ENCODE data around the gene PCK2.
A peak's percentile ranks its signal among the peaks of the same experiment; 100 is the strongest.

PCK2 gene

GRCh38 chr14:24135834-24136683 lies 41.9 kb downstream of the PCK2 start, which contains the start of gene PSME1:
PSME1 (plus strand) TSS chr14:24136194; CDS start chr14:24136263, 69 bp downstream.
- DNase-seq (ENCODE audit: low read depth in 4 of 4, low spot score in 1 of 4) = peak; percentile 76 to 94 (median 91)

- no peak for DNase-seq (ENCODE audit: low read depth in 4 of 4, low spot score in 1 of 4)
Observed at GRCh38 chr14:24136684-24137528, 42.8 kb downstream of the PCK2 start.

GRCh38 chr14:24137529-24138395 lies 43.7 kb downstream of the PCK2 start:
- no peak for DNase-seq (ENCODE audit: low read depth in 4 of 4, low spot score in 1 of 4)

- no peak for DNase-seq (ENCODE audit: low read depth in 4 of 4, low spot score in 1 of 4)
Observed at GRCh38 chr14:24138396-24139271, 44.5 kb downstream of the PCK2 start.

GRCh38 chr14:24139272-24139934 lies 45.3 kb downstream of the PCK2 start:
- no peak for DNase-seq (ENCODE audit: low read depth in 4 of 4, low spot score in 1 of 4)

- DNase-seq (ENCODE audit: low read depth in 4 of 4, low spot score in 1 of 4) = peak; percentile 97 to 100 (median 98)
Observed at GRCh38 chr14:24141097-24141880, 47.2 kb downstream of the PCK2 start, which contains the start of gene EMC9. EMC9 (minus strand) TSS chr14:24141591; CDS start chr14:24141304, 287 bp downstream.

GRCh38 chr14:24143511-24143910 lies 49.4 kb downstream of the PCK2 start:
- DNase-seq (ENCODE audit: low read depth in 4 of 4, low spot score in 1 of 4) = no peak

- no peak for DNase-seq (ENCODE audit: low read depth in 4 of 4, low spot score in 1 of 4)
Observed at GRCh38 chr14:24144451-24144850, 50.3 kb downstream of the PCK2 start.

GRCh38 chr14:24145219-24145618 lies 51.1 kb downstream of the PCK2 start:
- no peak for DNase-seq (ENCODE audit: low read depth in 4 of 4, low spot score in 1 of 4)

- no peak for DNase-seq (ENCODE audit: low read depth in 4 of 4, low spot score in 1 of 4)
Observed at GRCh38 chr14:24145690-24146452, 51.8 kb downstream of the PCK2 start.

GRCh38 chr14:24146453-24146977 lies 52.4 kb downstream of the PCK2 start, which contains the start of gene PSME2:
PSME2 (minus strand) TSS chr14:24146610; CDS start chr14:24146581, 29 bp downstream.
- DNase-seq (ENCODE audit: low read depth in 4 of 4, low spot score in 1 of 4) = peak; percentile 62 to 93 (median 78)

- peak; percentile 92 to 98 (median 95) for DNase-seq (ENCODE audit: low read depth in 4 of 4, low spot score in 1 of 4)
Observed at GRCh38 chr14:24146978-24147760, 53.1 kb downstream of the PCK2 start, which contains the start of gene RNF31. RNF31 (plus strand) TSS chr14:24147498; CDS start chr14:24147699, 201 bp downstream.

GRCh38 chr14:24147761-24148428 lies 53.8 kb downstream of the PCK2 start:
- DNase-seq (ENCODE audit: low read depth in 4 of 4, low spot score in 1 of 4) = no peak

GRCh38 chr14:24149302-24149969 lies 55.3 kb downstream of the PCK2 start:
- DNase-seq (ENCODE audit: low read depth in 4 of 4, low spot score in 1 of 4) = no peak

GRCh38 chr14:24150061-24150460 lies 56.0 kb downstream of the PCK2 start:
- no peak for DNase-seq (ENCODE audit: low read depth in 4 of 4, low spot score in 1 of 4)
